Stimulated activated CD8-positive, alpha-beta memory T cell treated with anti-CD3 and anti-CD28 coated beads, Interleukin-7, amount 100 ng/mL, for 4 hours (primary cell): ENCODE measurements around the gene MAP3K21.

Experiments
- DNase-seq, 2 donors: peaks; one replicate each; pipeline ENCODE4 v3.0.0-alpha.2; 2020; ENCODE audit warnings: low read depth in 2 of 2

MAP3K21 gene

DNA sequence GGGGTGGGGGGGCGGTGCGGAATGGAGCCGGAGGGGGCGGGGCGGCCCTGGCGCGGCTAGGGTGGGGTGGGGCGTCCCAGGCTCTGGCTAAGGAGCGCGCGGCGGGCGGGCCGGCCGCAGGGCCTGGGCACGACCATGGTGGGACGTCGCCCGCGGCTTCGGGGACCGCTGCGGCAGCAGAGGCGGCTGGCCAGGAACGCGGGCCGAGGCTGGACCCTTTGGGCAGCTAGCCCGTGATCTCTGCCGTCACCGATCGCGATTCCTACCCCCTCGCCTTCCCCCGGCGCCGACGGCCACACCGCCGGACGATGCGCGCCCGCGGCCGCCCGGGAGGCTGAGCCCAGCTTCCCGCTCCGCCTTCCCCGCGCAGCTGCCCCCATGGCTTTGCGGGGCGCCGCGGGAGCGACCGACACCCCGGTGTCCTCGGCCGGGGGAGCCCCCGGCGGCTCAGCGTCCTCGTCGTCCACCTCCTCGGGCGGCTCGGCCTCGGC is at the start of gene MAP3K21:
MAP3K21 (plus strand) TSS at position 74 of the 491 bp plus-strand sequence; CDS start at position 379, 305 bp downstream.
- no peak for DNase-seq

- DNase-seq: no peak
Observed at GRCh38 chr1:233278631-233279030, 48.9 kb upstream of the MAP3K21 start.

DNA sequence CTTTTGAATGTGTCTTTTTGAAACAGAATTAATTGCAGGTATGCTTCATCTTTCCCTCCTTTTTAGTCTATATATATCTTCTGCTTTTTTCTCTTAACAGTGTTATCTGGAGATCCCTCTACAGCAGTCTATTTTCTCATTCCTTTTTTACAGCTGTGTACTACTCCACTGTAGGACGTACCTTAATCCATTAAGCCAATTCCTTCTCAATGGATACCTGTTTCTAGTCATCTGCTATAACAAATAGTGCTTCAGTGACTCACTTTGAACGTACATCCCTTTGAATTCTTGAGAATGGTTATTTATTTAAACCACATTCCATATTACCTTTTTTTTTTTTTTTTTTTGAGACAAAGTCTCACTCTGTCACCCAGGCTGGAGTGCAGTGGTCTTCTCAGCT is 47.6 kb upstream of the MAP3K21 start:
- no peak for DNase-seq

- no peak for DNase-seq
Observed at GRCh38 chr1:233281711-233282581, 45.6 kb upstream of the MAP3K21 start.

- DNase-seq: no peak
Observed at GRCh38 chr1:233282582-233282886, 45.0 kb upstream of the MAP3K21 start.

GRCh38 chr1:233289676-233290075 is 37.8 kb upstream of the MAP3K21 start:
- DNase-seq: no peak

DNA sequence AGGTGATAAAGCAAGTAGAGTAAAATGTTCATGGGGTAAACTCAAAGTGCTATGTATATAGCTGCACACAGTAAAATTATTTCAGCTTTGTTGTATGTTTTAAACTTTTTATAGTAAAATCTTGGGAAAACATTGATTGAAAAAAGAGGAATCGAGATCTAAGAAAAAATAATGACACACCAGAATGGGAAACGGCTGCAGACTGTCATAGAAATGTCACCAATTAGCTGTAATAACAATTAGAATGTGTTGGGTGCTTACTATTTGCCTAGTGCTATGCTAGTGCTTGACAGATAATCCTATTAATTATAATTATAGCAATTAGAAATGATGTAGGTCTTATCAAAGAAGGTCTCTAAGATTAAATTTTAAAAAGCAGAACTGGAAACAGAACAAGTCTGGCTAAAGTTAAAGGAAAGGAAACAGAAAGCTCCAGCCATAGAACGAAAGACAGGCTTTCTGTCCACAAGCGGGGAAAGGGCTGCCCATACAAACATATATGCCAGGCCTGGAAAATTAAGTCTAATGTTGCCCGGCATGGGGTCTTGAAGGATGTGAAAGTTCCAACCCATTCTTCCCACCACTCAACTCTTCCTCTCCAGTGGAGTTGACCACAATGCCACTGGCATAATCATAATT is 37.0 kb upstream of the MAP3K21 start:
- no peak for DNase-seq

DNA sequence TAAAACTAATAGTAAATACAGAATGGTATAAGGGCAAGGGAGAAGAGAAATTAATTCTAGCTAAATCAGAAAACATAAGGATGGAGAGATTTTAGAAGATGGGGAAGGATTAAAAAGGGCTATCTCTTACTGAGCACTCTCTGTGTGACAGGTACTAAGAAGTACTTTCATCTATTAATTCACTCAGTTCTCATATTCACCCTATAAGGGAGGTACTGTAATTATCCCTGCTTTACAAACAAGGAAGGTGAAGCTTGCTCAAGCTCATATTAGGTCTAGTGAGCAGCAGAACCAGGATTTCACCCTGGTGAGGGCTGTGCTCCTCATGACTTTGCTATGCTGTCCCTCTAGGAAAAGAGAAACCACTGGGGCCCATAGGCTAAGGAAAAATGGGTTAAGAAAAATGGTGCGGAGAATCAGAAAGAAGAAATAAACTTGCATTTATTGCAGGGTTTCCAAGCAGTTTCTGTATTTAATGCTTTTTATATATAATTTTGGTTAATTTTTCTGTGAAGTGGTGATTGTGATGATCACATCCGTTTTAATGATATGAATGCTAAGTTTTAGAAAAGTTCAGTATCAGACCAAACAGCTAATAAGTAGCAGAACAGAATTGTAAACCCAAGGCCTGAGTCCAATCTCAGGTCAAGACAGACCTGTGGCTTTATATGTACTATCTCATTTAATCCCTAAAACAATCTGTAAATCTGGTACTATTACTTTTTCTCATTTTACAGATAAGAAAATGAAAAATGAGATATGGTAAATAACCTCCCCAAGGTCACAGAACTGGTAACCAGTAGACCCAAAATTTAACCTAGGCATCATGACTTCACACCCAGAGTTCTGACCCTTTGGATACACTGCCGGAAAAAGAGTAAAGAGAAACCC is 33.7 kb upstream of the MAP3K21 start:
- DNase-seq: no peak

DNA sequence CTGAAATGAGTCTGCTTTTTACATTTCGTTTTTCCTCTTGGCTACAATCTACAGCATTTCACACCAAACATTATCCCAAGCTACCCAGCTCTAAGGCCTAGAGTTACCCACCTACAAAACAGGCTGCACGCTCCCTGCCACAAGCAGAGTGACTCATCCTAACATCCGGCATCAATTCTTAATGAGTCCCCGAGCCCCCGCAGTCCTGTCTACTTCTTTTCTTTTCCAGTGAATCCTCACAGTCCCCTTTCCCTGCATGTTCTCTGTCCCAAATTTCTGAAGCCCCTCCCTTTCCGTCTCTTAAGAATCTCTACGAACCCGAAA is 32.6 kb upstream of the MAP3K21 start:
- peak; percentile 38 to 39 for DNase-seq

GRCh38 chr1:233295237-233295974 is 32.1 kb upstream of the MAP3K21 start, which contains the start of gene PCNX2:
Gene PCNX2 (minus strand): TSS chr1:233295725. CDS start chr1:233295478, 247 bp downstream.
- DNase-seq: peak; percentile 32 to 60

GRCh38 chr1:233295975-233296322 is 31.6 kb upstream of the MAP3K21 start:
- no peak for DNase-seq

GRCh38 chr1:233299450-233299849 is 28.1 kb upstream of the MAP3K21 start:
- DNase-seq: no peak

DNA sequence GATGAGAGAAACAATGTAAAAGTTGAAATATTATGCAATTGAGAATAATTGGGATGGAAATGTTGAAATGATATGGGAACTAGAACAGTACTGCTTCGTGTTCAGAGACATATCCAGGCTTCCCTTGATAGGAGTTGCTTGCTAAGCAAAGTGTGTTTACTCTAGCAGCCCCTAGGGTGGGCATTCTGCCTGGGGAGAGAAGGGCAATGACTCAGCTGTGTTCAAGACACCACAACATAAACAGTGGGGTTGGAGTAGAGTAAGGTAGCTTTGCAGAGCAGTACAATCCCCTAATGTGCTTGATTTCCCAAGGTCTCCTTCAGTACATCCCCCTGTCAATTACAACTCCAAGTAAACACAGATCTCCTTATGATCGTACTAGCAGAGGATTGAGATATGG is 27.2 kb upstream of the MAP3K21 start:
- DNase-seq: no peak

DNA sequence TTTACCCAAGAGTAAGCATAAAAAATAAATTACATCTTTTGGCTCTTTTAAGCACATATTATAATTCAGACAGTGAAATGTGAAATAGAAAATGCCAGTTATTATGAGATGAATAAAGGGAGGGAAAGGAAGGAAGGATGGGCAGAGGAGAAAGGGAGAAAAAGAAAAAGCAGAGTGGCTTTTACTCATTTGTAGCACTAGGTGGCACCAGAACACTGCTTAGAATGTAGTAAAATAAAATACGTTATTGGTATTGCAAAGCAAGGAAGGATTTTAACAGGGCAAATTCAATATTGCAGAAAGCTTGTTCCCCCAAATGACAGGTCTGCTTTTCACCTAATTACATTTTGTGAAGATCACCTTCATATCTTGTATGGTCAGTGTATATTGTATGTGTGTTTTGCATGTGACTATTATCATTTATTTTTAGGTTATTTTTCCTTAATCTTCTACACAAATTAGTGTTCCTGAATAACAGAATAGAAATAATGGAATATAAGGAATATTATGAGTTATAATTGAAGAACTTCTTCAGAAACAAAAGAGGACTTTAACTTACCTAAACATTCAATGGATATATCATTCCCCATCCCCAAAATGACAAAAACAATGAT is 22.9 kb upstream of the MAP3K21 start:
- no peak for DNase-seq

GRCh38 chr1:233313434-233314155 is 13.9 kb upstream of the MAP3K21 start:
- DNase-seq: no peak

- no peak for DNase-seq
Observed at GRCh38 chr1:233315718-233316301, 11.7 kb upstream of the MAP3K21 start.

- DNase-seq: no peak
Observed at GRCh38 chr1:233316473-233316872, 11.1 kb upstream of the MAP3K21 start.

DNA sequence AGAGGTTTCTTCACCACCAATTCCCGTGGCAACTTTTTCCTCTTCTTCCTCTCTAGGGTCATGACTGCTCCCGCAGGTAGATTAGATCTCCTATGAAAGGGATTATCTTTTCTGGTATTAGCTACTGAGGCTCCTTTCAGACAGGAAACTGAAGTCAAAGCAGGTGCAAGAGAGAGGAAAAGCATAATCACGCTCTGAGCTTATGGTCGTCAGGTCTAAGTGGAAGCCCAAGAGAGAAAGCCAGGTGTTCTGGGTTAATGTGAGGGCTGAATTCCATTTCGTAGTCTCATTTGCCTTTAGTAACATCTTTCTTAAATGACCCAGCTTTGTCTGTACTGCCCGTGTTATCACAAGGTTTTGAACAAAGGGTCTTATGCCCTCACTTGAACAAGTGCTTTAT is 8.3 kb upstream of the MAP3K21 start:
- no peak for DNase-seq

DNA sequence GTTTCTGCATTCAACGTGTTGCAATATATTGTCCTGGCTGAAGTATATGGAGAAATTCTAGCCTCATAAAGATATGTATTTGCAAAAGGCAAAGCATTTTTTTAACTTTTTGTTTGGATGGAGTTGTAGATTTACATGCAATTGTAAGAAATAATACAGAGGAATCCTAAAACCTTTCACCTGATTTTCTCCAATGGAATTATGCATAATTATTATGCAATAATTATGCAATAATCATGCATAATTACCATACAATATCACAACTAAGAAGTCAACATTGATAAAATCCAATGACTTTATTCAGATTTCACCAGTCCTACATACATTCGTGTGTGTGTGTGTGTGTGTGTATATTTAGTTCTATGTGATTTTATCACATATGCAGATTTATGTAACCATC is 7.5 kb upstream of the MAP3K21 start:
- DNase-seq: no peak

DNA sequence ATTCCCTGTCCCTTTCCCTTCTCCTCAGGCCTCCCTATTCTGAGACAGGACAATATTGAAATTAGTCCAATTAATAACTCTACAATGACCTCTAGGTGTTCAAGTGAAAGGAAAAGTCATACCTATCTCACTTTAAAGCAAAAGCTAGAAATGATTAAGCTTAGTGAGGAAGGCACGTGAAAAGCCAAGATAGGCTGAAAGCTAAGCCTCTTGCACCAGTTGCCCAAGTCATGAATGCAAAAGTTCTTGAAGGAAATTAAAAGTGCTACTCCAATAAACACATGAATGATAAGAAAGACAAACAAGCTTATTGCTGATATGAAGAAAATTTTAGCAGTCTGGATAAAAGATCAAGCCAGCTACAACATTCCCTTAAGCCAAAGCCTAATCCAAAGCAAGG is 3.8 kb upstream of the MAP3K21 start:
- DNase-seq: no peak
